Fibroblast of the conjunctiva (primary cell): ENCODE data around the gene TCP1.
"Not testable (repeated sequence)": the region's sequence is repeated elsewhere in the genome, so short reads cannot be mapped to it uniquely, and the experiment has no call there.

Experiments used
- DNase-seq: peaks from one replicate; pipeline ENCODE4 v3.0.0-alpha.2; 2010; ENCODE audit warnings: low read depth

Gene TCP1

DNA sequence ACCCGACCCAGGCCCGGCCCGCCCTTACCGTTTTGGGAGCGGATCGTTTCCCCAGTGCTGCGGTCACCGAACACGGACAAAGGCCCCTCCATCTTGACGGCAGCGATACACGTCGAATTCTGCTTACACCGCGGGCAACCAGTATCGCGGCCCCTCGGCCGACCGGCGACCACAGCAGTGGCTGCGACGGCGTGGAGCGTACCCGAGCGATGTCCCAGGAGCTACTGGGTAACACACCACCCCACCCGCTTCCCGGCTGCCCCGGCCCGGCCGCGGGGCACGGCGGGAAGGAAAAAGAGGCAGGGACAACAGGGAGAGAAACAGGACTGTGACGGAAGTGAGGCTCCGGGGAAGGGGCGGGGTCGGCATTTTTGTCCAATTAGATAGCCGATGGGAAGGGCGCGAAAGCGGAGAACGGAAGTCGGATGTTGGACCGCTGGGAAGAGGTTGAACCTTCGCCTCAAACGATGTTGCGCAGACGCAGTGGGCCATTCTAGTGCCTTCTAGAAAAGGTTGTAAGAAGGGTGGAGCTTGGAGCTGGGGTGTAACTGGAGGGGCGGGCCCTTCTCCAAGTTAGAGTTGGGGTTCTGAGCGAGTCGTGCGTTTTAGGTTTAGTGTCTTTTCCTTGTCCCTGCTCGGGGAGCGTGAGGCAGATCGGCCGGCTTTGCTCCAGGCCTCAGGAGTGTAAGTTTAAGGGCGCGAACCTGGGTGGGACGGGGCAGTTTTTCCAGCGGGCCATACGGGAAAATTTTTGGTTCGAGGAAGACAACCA lies at the start of gene TCP1:
TSS of gene TCP1 (minus strand) at position 226 of the 772 bp plus-strand sequence. CDS start at position 92, 134 bp downstream.
- DNase-seq, result peak; percentile 99

- no peak for DNase-seq
Measured at GRCh38 chr6:159838020-159838744, 48.8 kb upstream of the TCP1 start.

GRCh38 chr6:159837511-159837910 lies 48.1 kb upstream of the TCP1 start:
- DNase-seq, result no peak

DNA sequence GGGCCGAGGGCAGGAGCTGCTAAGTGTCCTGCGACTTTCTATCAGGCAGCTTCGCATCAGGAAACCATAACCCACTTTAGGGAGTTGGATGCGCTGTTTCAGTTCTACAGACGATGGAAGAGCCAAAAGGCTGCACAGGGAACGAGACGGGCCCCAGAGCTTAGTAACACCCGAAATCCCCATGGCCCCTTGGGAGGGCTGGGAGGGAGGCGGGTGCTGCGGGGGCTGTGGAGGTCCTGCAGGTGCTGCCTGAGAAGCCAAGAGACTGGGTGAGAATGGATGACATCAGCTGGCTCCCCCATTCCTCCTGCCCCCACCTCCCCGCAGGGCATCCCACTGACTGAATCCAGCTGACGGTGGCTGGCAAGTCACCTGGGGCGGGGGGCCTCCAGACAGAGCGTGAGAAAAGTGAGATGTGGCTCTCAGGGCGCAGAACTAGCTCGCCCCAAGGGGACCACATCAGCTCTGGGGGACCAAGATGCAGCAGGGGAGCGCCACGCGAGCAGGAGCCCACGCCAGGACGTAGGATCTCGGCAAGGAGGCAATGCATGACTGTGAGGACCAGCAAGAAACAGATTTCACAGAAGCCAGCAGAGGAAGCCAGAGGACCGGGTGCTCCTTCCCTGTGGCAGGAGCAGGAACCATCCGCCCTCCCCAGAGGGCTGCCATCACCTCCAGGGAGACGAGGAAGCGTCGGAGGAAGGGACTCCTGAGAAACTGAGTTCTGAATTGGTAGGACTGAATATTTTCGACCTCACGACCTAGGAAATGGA lies 47.5 kb upstream of the TCP1 start:
- DNase-seq, result no peak

- no peak for DNase-seq
Measured at GRCh38 chr6:159833997-159834603, 44.7 kb upstream of the TCP1 start.

- DNase-seq, result no peak
Measured at GRCh38 chr6:159833556-159833955, 44.2 kb upstream of the TCP1 start.

GRCh38 chr6:159832946-159833345 lies 43.5 kb upstream of the TCP1 start:
- DNase-seq, result no peak

- no peak for DNase-seq
Measured at GRCh38 chr6:159831373-159831679, 41.9 kb upstream of the TCP1 start.

GRCh38 chr6:159830501-159831372 lies 41.3 kb upstream of the TCP1 start:
- DNase-seq, result no peak

DNA sequence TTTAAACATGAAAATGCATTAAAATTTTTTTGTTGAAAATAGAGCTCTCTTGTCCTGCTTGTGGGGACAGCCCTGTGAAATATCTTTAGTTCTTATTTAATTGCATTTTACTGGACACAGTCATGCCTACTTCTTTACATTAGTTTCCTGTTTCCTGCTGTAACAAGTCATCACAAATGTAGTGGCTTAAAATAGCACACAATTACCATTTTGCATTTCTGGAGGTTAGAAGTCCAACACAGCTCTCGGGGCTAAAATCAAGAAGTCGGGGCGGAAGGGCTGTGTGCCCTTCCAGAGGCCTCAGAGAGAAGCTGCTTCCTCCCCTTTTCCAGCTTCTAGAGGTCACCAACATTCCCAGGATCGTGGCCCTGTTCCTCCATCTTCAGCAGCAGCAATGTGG lies 40.1 kb upstream of the TCP1 start:
- no peak for DNase-seq

DNA sequence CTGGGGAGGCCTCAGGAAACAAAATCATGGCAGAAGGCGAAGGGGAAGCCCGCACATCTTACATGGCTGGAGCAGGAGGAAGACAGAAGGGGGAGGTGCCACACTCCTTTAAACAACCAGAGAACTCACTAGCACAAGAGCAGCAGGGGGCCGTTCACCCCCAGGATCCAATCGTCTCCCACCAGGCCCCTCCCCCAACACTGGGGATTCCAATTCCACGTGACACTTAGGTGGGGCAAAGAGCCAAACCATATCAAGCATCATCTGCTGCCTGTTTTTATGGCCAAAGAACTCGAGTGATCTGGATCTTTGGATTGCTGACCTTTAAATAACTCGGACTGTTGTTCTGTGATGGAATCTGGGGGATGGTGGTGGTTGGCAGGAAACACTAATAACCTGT lies 38.7 kb upstream of the TCP1 start:
- DNase-seq, result no peak

DNA sequence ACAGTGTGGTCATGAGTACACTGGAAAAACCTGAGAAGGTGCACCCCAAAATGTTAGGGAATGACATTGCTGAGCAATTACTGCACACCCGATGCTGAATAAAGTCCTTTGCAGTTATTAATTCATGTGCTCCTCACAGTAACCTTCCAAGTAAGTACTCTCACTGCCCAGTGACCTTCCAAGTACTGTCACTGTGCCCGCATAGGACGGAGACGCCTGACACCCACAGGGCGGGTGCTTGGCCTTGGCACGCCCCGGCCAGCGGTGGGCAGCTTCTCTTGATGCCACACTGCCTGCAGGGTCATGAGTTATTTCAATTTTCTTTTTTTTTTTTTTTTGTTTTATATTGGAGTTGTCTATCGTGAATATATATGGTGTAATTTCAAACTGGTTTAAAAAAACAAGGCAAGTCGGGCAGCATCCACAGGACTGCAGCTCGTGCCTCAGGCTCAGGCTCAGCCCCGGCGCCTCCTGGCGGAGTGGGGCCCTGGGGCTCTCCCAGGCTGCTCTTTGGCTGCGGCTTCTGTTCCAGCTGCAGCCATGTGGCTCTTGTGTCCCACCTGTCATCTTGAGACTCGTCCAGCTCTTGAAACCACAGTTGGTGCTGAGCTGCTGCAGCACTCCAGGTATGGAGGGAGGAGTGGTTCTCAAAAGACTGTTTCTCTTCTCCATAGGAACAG lies 37.7 kb upstream of the TCP1 start:
- no peak for DNase-seq

- no peak for DNase-seq
Measured at GRCh38 chr6:159826004-159826403, 36.6 kb upstream of the TCP1 start.

DNA sequence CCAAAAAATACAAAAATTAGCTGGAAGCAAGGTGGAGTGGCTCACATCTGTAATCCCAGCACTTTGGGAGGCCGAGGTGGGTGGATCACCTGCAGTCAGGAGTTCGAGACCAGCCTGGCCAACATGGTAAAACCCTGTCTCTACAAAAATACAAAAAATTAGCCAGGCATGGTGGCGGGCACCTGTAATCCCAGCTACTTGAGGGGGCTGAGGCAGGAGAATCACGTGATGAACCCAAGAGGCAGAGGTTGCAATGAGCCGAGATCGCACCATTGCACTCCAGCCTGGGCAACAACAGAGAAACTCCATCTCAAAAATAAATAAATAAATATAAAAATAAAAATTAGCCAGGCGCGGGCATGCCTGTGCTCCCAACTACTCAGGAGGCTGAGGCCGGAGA lies 35.3 kb upstream of the TCP1 start:
- DNase-seq, result not testable (repeated sequence)

DNA sequence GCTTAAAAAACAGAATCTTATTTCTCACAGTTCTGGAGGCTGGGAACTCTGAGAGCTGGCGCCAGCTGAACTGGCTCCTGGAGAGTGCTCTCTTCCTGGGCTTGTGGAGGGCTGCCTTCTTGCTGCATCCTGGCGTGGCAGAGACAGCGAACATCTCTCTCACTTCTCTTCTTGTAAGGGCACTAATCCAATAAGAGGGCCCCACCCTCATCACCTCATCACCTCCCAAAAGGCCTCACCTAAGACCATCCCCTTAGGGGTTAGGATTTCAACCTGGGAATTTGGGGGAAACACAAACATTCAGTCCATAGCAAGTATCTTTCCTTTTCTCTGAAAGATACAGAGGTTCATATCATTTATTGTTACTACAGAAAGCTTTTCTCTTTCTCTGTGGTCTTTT lies 34.6 kb upstream of the TCP1 start:
- no peak for DNase-seq

GRCh38 chr6:159821726-159822125 lies 32.3 kb upstream of the TCP1 start:
- no peak for DNase-seq

GRCh38 chr6:159821122-159821521 lies 31.7 kb upstream of the TCP1 start:
- no peak for DNase-seq

DNA sequence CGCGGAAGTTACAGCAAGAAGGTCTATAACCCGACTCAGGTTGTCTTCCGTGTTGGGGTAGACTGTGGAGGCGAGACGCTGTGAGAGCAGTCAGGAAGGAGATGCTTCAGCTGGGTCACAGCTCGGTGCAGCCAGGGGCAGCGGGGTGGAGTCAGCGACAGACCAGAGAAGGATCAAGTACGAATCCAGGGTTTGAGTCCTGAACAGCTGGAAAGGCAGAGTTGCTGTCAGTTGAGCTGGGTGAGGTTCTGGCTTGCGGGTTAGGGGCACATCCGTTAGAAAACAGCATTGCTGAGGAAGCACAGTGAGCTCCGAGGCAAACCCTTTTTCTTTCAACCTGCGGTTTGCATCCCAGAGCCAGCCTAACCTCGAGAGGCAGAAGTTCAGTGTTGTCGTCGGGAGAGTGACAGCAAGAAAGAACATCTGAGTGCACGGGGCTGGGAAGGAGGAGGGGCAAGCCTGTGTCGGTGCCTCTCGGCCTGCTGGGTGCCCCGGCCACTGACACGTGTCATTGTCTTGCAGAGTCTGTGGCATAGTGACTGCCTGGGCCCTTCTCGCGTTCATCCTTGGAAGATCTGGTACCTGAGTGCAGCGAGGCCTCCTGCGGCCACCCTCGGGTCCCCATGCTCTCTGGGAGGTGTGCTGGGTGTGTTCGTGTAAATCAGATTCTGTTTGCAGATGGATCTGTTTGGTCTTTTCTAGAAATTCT lies 30.7 kb upstream of the TCP1 start:
- DNase-seq, result no peak

- DNase-seq, result no peak
Measured at GRCh38 chr6:159819098-159819497, 29.7 kb upstream of the TCP1 start.
